SK-N-SH (cell line): ENCODE results near the gene PKP2.

Experiments used
- CHD2 ChIP-seq: fragments of 150-350 bp; IDR thresholded peaks from 2 replicates; pipeline ENCODE4 v1.6.1; 2018; ENCODE audit warnings: low read length; ENCODE audit not compliant: partially characterized antibody
- EZH2phosphoT487 ChIP-seq: fragments of 200-600 bp; sonication (generic); IDR thresholded peaks from 2 replicates; pipeline ENCODE4 v1.6.1; 2017; ENCODE audit warnings: low read depth, mixed run types, mild to moderate bottlenecking, antibody characterized with exemption, moderate library complexity, borderline replicate concordance
- GATA2 ChIP-seq: sonication (generic); formaldehyde crosslinking; IDR thresholded peaks from 2 replicates; pipeline ENCODE4 v1.5.0; 2020; ENCODE audit warnings: mild to moderate bottlenecking, missing genetic modification reagents
- JUND ChIP-seq: IDR thresholded peaks from 2 replicates; pipeline ENCODE4 v1.4.0; 2012
- MEF2A ChIP-seq: IDR thresholded peaks from 2 replicates; pipeline ENCODE4 v1.4.0; 2012; ENCODE audit warnings: low read depth, borderline replicate concordance
- MXI1 ChIP-seq: IDR thresholded peaks from 2 replicates; pipeline ENCODE4 v1.6.1; 2012; ENCODE audit warnings: mild to moderate bottlenecking, low read depth, low read length, improper control_type of control experiment
- POLR2AphosphoS5 ChIP-seq: IDR thresholded peaks from 2 replicates; pipeline ENCODE4 v1.6.1; 2012; ENCODE audit warnings: low read depth, low read length
- RAD21 ChIP-seq: IDR thresholded peaks from 2 replicates; pipeline ENCODE4 v1.6.1; 2012; ENCODE audit warnings: mild to moderate bottlenecking, low read length
- TAF1 ChIP-seq: IDR thresholded peaks from 2 replicates; pipeline ENCODE4 v1.6.1; 2012; ENCODE audit warnings: low read depth, mild to moderate bottlenecking, low read length, moderate library complexity, borderline replicate concordance
- YY1 ChIP-seq: IDR thresholded peaks from 2 replicates; pipeline ENCODE4 v1.4.0; 2012; ENCODE audit warnings: low read depth, mild to moderate bottlenecking
- TF ChIP-seq, protein P1 (sequence below): fragments of 200-600 bp; sonication (generic); IDR thresholded peaks from 2 replicates; pipeline ENCODE4 v1.6.1; 2017; ENCODE audit warnings: antibody characterized with exemption, mild to moderate bottlenecking, moderate library complexity
- TF ChIP-seq, protein P2 (sequence below): fragments of 150-350 bp; IDR thresholded peaks from 2 replicates; pipeline ENCODE4 v1.6.1; 2017; ENCODE audit warnings: antibody characterized with exemption, low read length, low read depth, borderline replicate concordance
- TF ChIP-seq, protein P3 (sequence below): IDR thresholded peaks from 2 replicates; pipeline ENCODE4 v1.6.1; 2012; ENCODE audit warnings: mild to moderate bottlenecking, low read depth, low read length, moderate library complexity

DNA sequence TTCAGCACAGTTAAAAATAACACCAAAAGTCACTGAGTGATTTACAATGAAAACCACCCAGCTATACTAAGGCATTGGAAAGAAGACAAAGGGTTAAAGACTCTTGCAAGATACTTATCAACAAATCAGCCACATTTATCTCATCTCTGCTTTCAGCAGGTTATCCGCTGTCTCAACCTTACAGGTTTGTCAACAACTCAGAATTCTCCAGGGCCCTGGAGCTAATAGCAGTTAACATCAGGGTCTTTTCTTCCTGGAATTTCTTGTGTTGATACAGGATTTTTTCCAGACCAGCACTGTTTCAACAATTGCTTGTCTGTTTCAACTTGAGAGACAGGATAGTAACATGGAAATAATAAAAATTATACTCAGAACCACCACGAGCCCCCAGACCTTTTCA, 3.5 kb downstream of the PKP2 start:
- TF ChIP-seq, protein P1, sequence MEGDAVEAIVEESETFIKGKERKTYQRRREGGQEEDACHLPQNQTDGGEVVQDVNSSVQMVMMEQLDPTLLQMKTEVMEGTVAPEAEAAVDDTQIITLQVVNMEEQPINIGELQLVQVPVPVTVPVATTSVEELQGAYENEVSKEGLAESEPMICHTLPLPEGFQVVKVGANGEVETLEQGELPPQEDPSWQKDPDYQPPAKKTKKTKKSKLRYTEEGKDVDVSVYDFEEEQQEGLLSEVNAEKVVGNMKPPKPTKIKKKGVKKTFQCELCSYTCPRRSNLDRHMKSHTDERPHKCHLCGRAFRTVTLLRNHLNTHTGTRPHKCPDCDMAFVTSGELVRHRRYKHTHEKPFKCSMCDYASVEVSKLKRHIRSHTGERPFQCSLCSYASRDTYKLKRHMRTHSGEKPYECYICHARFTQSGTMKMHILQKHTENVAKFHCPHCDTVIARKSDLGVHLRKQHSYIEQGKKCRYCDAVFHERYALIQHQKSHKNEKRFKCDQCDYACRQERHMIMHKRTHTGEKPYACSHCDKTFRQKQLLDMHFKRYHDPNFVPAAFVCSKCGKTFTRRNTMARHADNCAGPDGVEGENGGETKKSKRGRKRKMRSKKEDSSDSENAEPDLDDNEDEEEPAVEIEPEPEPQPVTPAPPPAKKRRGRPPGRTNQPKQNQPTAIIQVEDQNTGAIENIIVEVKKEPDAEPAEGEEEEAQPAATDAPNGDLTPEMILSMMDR: no peak
- TF ChIP-seq JUND (no peak), EZH2phosphoT487 (no peak), RAD21 (no peak), GATA2 (CRISPR knock-in tag) (no peak), MXI1 (no peak), CHD2 (no peak), TAF1 (no peak), MEF2A (no peak), YY1 (no peak), POLR2AphosphoS5 (no peak)
- TF ChIP-seq, protein P2, sequence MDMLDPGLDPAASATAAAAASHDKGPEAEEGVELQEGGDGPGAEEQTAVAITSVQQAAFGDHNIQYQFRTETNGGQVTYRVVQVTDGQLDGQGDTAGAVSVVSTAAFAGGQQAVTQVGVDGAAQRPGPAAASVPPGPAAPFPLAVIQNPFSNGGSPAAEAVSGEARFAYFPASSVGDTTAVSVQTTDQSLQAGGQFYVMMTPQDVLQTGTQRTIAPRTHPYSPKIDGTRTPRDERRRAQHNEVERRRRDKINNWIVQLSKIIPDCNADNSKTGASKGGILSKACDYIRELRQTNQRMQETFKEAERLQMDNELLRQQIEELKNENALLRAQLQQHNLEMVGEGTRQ: no peak
- TF ChIP-seq, protein P3, sequence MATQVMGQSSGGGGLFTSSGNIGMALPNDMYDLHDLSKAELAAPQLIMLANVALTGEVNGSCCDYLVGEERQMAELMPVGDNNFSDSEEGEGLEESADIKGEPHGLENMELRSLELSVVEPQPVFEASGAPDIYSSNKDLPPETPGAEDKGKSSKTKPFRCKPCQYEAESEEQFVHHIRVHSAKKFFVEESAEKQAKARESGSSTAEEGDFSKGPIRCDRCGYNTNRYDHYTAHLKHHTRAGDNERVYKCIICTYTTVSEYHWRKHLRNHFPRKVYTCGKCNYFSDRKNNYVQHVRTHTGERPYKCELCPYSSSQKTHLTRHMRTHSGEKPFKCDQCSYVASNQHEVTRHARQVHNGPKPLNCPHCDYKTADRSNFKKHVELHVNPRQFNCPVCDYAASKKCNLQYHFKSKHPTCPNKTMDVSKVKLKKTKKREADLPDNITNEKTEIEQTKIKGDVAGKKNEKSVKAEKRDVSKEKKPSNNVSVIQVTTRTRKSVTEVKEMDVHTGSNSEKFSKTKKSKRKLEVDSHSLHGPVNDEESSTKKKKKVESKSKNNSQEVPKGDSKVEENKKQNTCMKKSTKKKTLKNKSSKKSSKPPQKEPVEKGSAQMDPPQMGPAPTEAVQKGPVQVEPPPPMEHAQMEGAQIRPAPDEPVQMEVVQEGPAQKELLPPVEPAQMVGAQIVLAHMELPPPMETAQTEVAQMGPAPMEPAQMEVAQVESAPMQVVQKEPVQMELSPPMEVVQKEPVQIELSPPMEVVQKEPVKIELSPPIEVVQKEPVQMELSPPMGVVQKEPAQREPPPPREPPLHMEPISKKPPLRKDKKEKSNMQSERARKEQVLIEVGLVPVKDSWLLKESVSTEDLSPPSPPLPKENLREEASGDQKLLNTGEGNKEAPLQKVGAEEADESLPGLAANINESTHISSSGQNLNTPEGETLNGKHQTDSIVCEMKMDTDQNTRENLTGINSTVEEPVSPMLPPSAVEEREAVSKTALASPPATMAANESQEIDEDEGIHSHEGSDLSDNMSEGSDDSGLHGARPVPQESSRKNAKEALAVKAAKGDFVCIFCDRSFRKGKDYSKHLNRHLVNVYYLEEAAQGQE: no peak
